Tibial nerve (tissue), 3 donors: ENCODE measurements around the gene CMAS.

ENCODE experiments used
- CTCF ChIP-seq, 5 experiments: fragments of 200-600 bp in 3 of 5; fragments of 450-650 bp in 2 of 5; sonication (generic) in 3 of 5; IDR thresholded peaks; one replicate each; pipeline ENCODE4 v1.5.1; 2016 to 2019; ENCODE audit warnings: antibody characterized with exemption in 5 of 5, mild to moderate bottlenecking in 3 of 5, moderate library complexity in 2 of 5
- POLR2A ChIP-seq, 2 donors: fragments of 450-650 bp; IDR thresholded peaks; one replicate each; pipeline ENCODE4 v1.6.1; 2017; ENCODE audit warnings: antibody characterized with exemption in 2 of 2, mild to moderate bottlenecking in 2 of 2, moderate library complexity in 2 of 2

GRCh38 chr12:22101749-22102243 is 55.8 kb downstream of the CMAS start:
- TF ChIP-seq POLR2A (IDR thresholded peaks at IDR 0.05) (no peak), CTCF (IDR thresholded peaks at IDR 0.05) (no peak)
